Loucy (cell line): ENCODE data around the gene STARD13.

Source experiments
- H2AFZ ChIP-seq: fragments of 200-600 bp; sonication (generic); 2 replicates; pipeline ENCODE4 v1.6.0; 2016; ENCODE audit warnings: antibody characterized with exemption, mild to moderate bottlenecking, low read length, moderate library complexity
- H3F3A ChIP-seq: fragments of 200-600 bp; 2 replicates; pipeline ENCODE4 v1.6.0; 2016; ENCODE audit warnings: antibody characterized with exemption, low read depth, mild to moderate bottlenecking
- H3K27me3 ChIP-seq: fragments of 200-600 bp; sonication (generic); 2 replicates; pipeline ENCODE4 v1.6.1; 2014; ENCODE audit warnings: low read length, mild to moderate bottlenecking; ENCODE audit not compliant: insufficient read depth, poor library complexity, severe bottlenecking
- H3K36me3 ChIP-seq: fragments of 200-600 bp; sonication (generic); 2 replicates; pipeline ENCODE4 v1.6.1; 2016; ENCODE audit warnings: low read length; ENCODE audit not compliant: insufficient read depth
- H3K4me1 ChIP-seq: fragments of 200-600 bp; sonication (generic); 2 replicates; pipeline ENCODE4 v1.5.1; 2014; ENCODE audit warnings: low read length, mild to moderate bottlenecking; ENCODE audit not compliant: insufficient read depth, poor library complexity, severe bottlenecking
- H3K4me2 ChIP-seq: fragments of 200-600 bp; sonication (generic); 2 replicates; pipeline ENCODE4 v1.6.0; 2014; ENCODE audit warnings: antibody characterized with exemption, low read length, low read depth, mild to moderate bottlenecking; ENCODE audit not compliant: poor library complexity, severe bottlenecking
- H3K4me3 ChIP-seq: fragments of 200-600 bp; sonication (generic); 2 replicates; pipeline ENCODE4 v1.5.1; 2014; ENCODE audit warnings: low read length, mild to moderate bottlenecking, mixed read lengths; ENCODE audit not compliant: poor library complexity, severe bottlenecking
- H3K79me2 ChIP-seq: fragments of 200-600 bp; sonication (generic); 2 replicates; pipeline ENCODE4 v1.6.1; 2014; ENCODE audit warnings: low read length; ENCODE audit not compliant: insufficient read depth
- H3K9ac ChIP-seq: fragments of 200-600 bp; sonication (generic); 2 replicates; pipeline ENCODE4 v1.6.0; 2014; ENCODE audit warnings: mild to moderate bottlenecking, low read depth, low read length, moderate library complexity; ENCODE audit not compliant: poor library complexity, severe bottlenecking
- H3K9me2 ChIP-seq: fragments of 200-600 bp; sonication (generic); replicated peaks from 2 replicates; pipeline ENCODE4 v1.6.1; 2016; ENCODE audit warnings: low read depth, low read length, mixed read lengths
- H3K9me3 ChIP-seq: fragments of 200-600 bp; sonication (generic); 2 replicates; pipeline ENCODE4 v1.6.1; 2014; ENCODE audit warnings: mild to moderate bottlenecking, antibody characterized with exemption, low read length, low read depth; ENCODE audit not compliant: insufficient read depth
- H4K20me1 ChIP-seq: fragments of 200-600 bp; sonication (generic); 2 replicates; pipeline ENCODE4 v1.6.0; 2014; ENCODE audit warnings: antibody characterized with exemption, low read length, mild to moderate bottlenecking; ENCODE audit not compliant: insufficient read depth, poor library complexity, severe bottlenecking
- EZH2phosphoT487 ChIP-seq: fragments of 200-600 bp; IDR thresholded peaks from 2 replicates; pipeline ENCODE4 v1.6.1; 2018; ENCODE audit warnings: antibody characterized with exemption, mild to moderate bottlenecking, moderate library complexity, borderline replicate concordance
- TF ChIP-seq, protein P1 (sequence below): fragments of 200-600 bp; sonication (generic); conservative IDR thresholded peaks from 2 replicates; pipeline ENCODE4 v1.5.1; 2014; ENCODE audit warnings: mild to moderate bottlenecking, antibody characterized with exemption, low read length

The STARD13 gene

DNA sequence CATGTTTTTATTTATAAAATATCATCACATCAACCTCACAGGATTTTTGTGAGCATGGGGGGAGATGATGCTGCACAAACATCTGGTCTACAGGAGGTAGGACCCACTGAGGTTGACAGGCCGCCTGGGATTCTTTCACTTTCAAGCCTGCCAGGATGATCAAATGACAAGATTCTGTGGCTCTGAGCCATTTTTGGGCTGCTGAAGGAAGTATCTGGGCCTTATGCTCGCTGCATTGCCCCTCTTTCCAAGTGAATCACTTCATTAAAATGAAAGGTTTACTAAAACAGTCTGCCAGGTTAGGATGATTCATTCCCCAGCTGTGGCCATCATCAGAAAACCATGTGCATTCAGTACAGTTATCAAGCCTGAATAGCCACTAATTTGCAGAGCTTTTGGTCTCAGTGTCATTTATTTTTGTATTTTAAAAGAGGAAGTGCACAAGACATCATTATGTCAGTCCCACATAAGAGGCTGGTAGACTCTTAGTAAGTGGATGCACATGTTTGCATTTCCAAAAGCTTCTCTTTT is 34.4 kb downstream of the STARD13 start:
- Histone ChIP-seq H3K4me2 (no peak overlapping the region), H3K9ac (no peak overlapping the region)
- TF ChIP-seq, protein P1, sequence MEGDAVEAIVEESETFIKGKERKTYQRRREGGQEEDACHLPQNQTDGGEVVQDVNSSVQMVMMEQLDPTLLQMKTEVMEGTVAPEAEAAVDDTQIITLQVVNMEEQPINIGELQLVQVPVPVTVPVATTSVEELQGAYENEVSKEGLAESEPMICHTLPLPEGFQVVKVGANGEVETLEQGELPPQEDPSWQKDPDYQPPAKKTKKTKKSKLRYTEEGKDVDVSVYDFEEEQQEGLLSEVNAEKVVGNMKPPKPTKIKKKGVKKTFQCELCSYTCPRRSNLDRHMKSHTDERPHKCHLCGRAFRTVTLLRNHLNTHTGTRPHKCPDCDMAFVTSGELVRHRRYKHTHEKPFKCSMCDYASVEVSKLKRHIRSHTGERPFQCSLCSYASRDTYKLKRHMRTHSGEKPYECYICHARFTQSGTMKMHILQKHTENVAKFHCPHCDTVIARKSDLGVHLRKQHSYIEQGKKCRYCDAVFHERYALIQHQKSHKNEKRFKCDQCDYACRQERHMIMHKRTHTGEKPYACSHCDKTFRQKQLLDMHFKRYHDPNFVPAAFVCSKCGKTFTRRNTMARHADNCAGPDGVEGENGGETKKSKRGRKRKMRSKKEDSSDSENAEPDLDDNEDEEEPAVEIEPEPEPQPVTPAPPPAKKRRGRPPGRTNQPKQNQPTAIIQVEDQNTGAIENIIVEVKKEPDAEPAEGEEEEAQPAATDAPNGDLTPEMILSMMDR = no peak
- no peak for TF ChIP-seq EZH2phosphoT487

DNA sequence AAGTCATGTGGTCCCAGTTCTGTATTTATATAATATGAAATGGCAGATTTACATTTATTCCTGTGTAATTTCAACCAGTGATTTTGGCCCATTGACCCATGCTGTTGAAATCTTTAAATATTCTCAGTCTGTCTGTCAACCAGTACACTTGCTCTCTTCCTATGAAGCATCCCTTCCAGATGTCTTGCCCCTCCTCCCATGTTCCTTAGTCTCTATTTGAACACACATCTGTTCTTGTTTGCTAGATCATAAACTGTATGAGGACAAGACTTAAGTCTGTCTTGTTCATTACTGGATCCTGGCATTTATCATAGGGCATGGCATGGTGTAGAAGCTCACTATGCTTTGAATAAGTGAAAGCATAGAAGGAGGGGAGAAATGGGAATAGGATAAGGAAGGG is 34.9 kb downstream of the STARD13 start:
- Histone ChIP-seq H2AFZ (no peak overlapping the region), H3K4me1 (no peaks in the 10 kb centered on the region), H3K36me3 (no peaks in the 10 kb centered on the region), H3K9me3 (no peaks in the 10 kb centered on the region), H3K9ac (no peak overlapping the region), H3K79me2 (no peaks in the 10 kb centered on the region), H3K9me2 (no peaks in the 10 kb centered on the region), H3K4me2 (no peak overlapping the region), H3F3A (no peaks in the 10 kb centered on the region), H3K27me3 (no peaks in the 10 kb centered on the region), H3K4me3 (no peak overlapping the region), H4K20me1 (no peaks in the 10 kb centered on the region)
- TF ChIP-seq, protein P1 = no peak
- TF ChIP-seq EZH2phosphoT487 = no peak

More for the DNA sequence above, 34.4 kb downstream of the STARD13 start:
- Histone ChIP-seq H3K79me2 (no peaks in the 10 kb centered on the region), H3K4me1 (no peaks in the 10 kb centered on the region), H4K20me1 (no peaks in the 10 kb centered on the region), H3K9me2 (no peaks in the 10 kb centered on the region), H3K36me3 (no peaks in the 10 kb centered on the region), H3K4me3 (no peak overlapping the region), H2AFZ (no peak overlapping the region), H3K9me3 (no peaks in the 10 kb centered on the region), H3F3A (no peaks in the 10 kb centered on the region), H3K27me3 (no peaks in the 10 kb centered on the region)

DNA sequence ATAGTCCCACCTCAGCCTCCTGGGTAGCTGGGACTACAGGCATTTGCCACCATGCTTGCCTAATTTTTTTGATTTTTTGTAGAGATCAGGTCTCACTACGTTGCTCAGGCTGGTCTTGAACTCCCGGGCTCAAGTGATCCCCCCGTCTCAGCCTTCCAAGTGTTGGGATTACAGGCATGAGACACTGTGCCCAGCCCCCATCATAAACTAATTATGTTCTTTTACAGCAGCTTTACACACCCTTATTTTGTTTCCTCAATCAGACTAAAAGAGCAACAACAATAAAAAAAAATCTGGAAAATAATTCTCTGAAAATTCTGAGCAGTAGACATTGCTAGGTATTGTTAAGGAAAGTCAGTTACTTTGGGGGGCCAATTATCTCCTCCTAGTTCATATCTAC is 35.7 kb downstream of the STARD13 start:
- Histone ChIP-seq H3K27me3 (no peaks in the 10 kb centered on the region), H3K9me3 (no peaks in the 10 kb centered on the region), H4K20me1 (no peaks in the 10 kb centered on the region), H3F3A (no peaks in the 10 kb centered on the region), H3K9ac (no peak overlapping the region), H3K4me2 (no peak overlapping the region), H2AFZ (no peak overlapping the region), H3K79me2 (no peaks in the 10 kb centered on the region), H3K4me1 (no peaks in the 10 kb centered on the region), H3K36me3 (no peaks in the 10 kb centered on the region), H3K4me3 (no peak overlapping the region), H3K9me2 (no peaks in the 10 kb centered on the region)
- TF ChIP-seq EZH2phosphoT487 = no peak
- TF ChIP-seq, protein P1 = no peak
